HepG2 (cell line): ENCODE data around the gene YTHDF1. TPM values are rescaled to one million over a fixed set of nuclear protein-coding genes. Genes with fewer than 3 reads are reported as not detected.

Experiments
- ATAC-seq: fragments of 200-7000 bp; cut with Tn5 transposase; 3 replicates; pipeline ENCODE4 v1.9.1; 2020; ENCODE audit warnings: mild to moderate bottlenecking, moderate library complexity
- BruUV-seq: library from RNA; stranded (reverse); fragments of 400-500 nt; replicated peaks from 2 replicates; lab custom pipeline; 2021; lab: Mats Ljungman, UMichigan
- CTCF ChIA-PET: fragments of 300-600 bp; formaldehyde crosslinking; extraction: SDS; loops from one replicate; lab custom pipeline; 2021; ENCODE audit warnings: low total read pairs, inconsistent platforms, low intra/inter-chr PET ratio; lab: Yijun Ruan, JAX
- POLR2A ChIA-PET: fragments of 350-600 bp; sonication (Branson Sonifier 250); formaldehyde crosslinking; loops from one replicate; lab custom pipeline; 2020; ENCODE audit warnings: antibody characterized with exemption, inconsistent platforms; lab: Yijun Ruan, JAX
- DNase-seq: peaks from one replicate; pipeline ENCODE4 v3.0.0-alpha.2; 2015; ENCODE audit warnings: low spot score
- FAIRE-seq: peaks from 3 replicates; lab custom pipeline; 2011; peaks lifted over from hg19 to GRCh38; lab: Jason Lieb, UNC
- H2AFZ ChIP-seq: one replicate; pipeline ENCODE4 v1.6.1; 2011; ENCODE audit warnings: low read length, inconsistent platforms
- H3K27ac ChIP-seq: fragments of 300-600 bp; 3 replicates; pipeline ENCODE4 v1.8.0; 2011; ENCODE audit warnings: mixed run types, mild to moderate bottlenecking, mixed read lengths, low read length, inconsistent platforms; ENCODE audit not compliant: insufficient read depth; ENCODE audit errors: extremely low read length
- H3K27me3 ChIP-seq, 2 experiments: fragments of 200-600 bp in 1 of 2; 2 replicates in 1 of 2; 3 replicates in 1 of 2; pipeline versions ENCODE4 v1.6.0 to v1.8.0; 2011; ENCODE audit warnings: low read length in 2 of 2, mild to moderate bottlenecking in 2 of 2, moderate library complexity in 2 of 2, inconsistent platforms in 1 of 2; ENCODE audit not compliant: insufficient read depth in 2 of 2, control insufficient read depth in 1 of 2
- H3K36me3 ChIP-seq, 2 experiments: fragments of 200-600 bp in 1 of 2; replicated peaks in 1 of 2; 2 replicates in 1 of 2; 3 replicates in 1 of 2; pipeline versions ENCODE4 v1.5.1 to v1.8.0; 2011; ENCODE audit warnings: low read length in 2 of 2, inconsistent platforms in 1 of 2; ENCODE audit not compliant: insufficient read depth in 2 of 2, control insufficient read depth in 1 of 2
- H3K4me1 ChIP-seq: 2 replicates; pipeline ENCODE4 v1.5.1; 2012; ENCODE audit warnings: low read length, inconsistent platforms; ENCODE audit not compliant: insufficient read depth
- H3K4me2 ChIP-seq: 2 replicates; pipeline ENCODE4 v1.6.0; 2011; ENCODE audit warnings: low read depth, low read length, inconsistent platforms
- H3K4me3 ChIP-seq, 3 experiments: fragments of 200-600 bp in 1 of 3; sonication (generic), shearing (Covaris generic) in 1 of 3; replicated peaks in 1 of 3; 2 replicates each; pipeline ENCODE4 v1.5.1; 2011 to 2016; ENCODE audit warnings: low read length in 3 of 3, inconsistent platforms in 2 of 3, low read depth in 2 of 3, mild to moderate bottlenecking in 2 of 3, control low read depth in 1 of 3, mixed read lengths in 1 of 3; ENCODE audit not compliant: insufficient read depth in 1 of 3
- H3K79me2 ChIP-seq: one replicate; pipeline ENCODE4 v1.6.1; 2011; ENCODE audit warnings: low read length, inconsistent platforms; ENCODE audit not compliant: insufficient read depth
- H3K9ac ChIP-seq: 2 replicates; pipeline ENCODE4 v1.6.0; 2011; ENCODE audit warnings: mild to moderate bottlenecking, low read depth, low read length, inconsistent platforms; ENCODE audit not compliant: insufficient read depth
- H3K9me3 ChIP-seq: 2 replicates; pipeline ENCODE4 v1.5.1; 2012; ENCODE audit warnings: mild to moderate bottlenecking, low read length
- H4K20me1 ChIP-seq: 2 replicates; pipeline ENCODE4 v1.6.0; 2011; ENCODE audit warnings: inconsistent platforms, mild to moderate bottlenecking, low read length, moderate library complexity; ENCODE audit not compliant: insufficient read depth
- CBX2 ChIP-seq, 2 experiments: fragments of 200-600 bp in 1 of 2; sonication (generic); formaldehyde crosslinking in 1 of 2; IDR thresholded peaks; 2 replicates each; pipeline versions ENCODE4 v1.7.0 to v1.8.1; 2018 to 2022; ENCODE audit warnings: low read depth in 2 of 2, low read length in 1 of 2, mild to moderate bottlenecking in 1 of 2, missing genetic modification reagents in 1 of 2
- HOXA5 ChIP-seq: sonication (generic); formaldehyde crosslinking; IDR thresholded peaks from 2 replicates; pipeline ENCODE4 v1.4.0; 2020; ENCODE audit warnings: missing genetic modification reagents
- IKZF4 ChIP-seq: sonication (generic); formaldehyde crosslinking; IDR thresholded peaks from 2 replicates; pipeline ENCODE4 v1.5.1; 2020; ENCODE audit warnings: borderline replicate concordance, mild to moderate bottlenecking, low read depth, missing genetic modification reagents; ENCODE audit errors: not compliant biosample characterization
- KDM3A ChIP-seq: IDR thresholded peaks from 2 replicates; pipeline ENCODE4 v1.6.1; 2018; ENCODE audit warnings: low read depth, missing compliant biosample characterization
- NPAS2 ChIP-seq: sonication (generic); formaldehyde crosslinking; IDR thresholded peaks from 2 replicates; pipeline ENCODE4 v1.8.0; 2022; ENCODE audit warnings: mild to moderate bottlenecking, missing genetic modification reagents, borderline replicate concordance
- PHF21A ChIP-seq: sonication (generic); formaldehyde crosslinking; IDR thresholded peaks from 2 replicates; pipeline ENCODE4 v1.5.0; 2020; ENCODE audit warnings: mild to moderate bottlenecking, missing genetic modification reagents
- SETDB1 ChIP-seq: sonication (generic); formaldehyde crosslinking; IDR thresholded peaks from 2 replicates; pipeline ENCODE4 v1.5.1; 2020; ENCODE audit warnings: missing genetic modification reagents, mild to moderate bottlenecking, borderline replicate concordance
- SNRNP70 ChIP-seq: fragments of 200-400 bp; formaldehyde crosslinking; IDR thresholded peaks from 2 replicates; pipeline ENCODE4 v1.6.1; 2017; ENCODE audit warnings: mild to moderate bottlenecking, low read depth, low read length, moderate library complexity
- TOE1 ChIP-seq: sonication (generic); formaldehyde crosslinking; IDR thresholded peaks from 2 replicates; pipeline ENCODE4 v1.4.0; 2020; ENCODE audit warnings: mild to moderate bottlenecking, missing genetic modification reagents
- ZBTB4 ChIP-seq: sonication (generic); formaldehyde crosslinking; IDR thresholded peaks from 2 replicates; pipeline ENCODE4 v1.4.0; 2020; ENCODE audit warnings: missing genetic modification reagents, mild to moderate bottlenecking, borderline replicate concordance
- ZNF335 ChIP-seq: sonication (generic); formaldehyde crosslinking; IDR thresholded peaks from 2 replicates; pipeline ENCODE4 v1.4.0; 2020; ENCODE audit warnings: missing genetic modification reagents
- ZNF496 ChIP-seq: sonication (generic); formaldehyde crosslinking; IDR thresholded peaks from 2 replicates; pipeline ENCODE4 v1.8.1; 2023; ENCODE audit warnings: mild to moderate bottlenecking, moderate library complexity, missing genetic modification reagents; ENCODE audit not compliant: insufficient replicate concordance
- ZNF576 ChIP-seq: sonication (generic); formaldehyde crosslinking; IDR thresholded peaks from 2 replicates; pipeline ENCODE4 v1.4.0; 2020; ENCODE audit warnings: mild to moderate bottlenecking, missing genetic modification reagents
- WGBS: methylation state at CpG from one replicate; pipeline ENCODE4 v1.1.6; 2017; ENCODE audit warnings: low lambda C conversion rate; 5-methylcytosine and 5-hydroxymethylcytosine counted together
- in situ Hi-C: cut with HindIII; loops from 2 replicates; pipeline ENCODE4 v1.10.0; 2017; ENCODE audit warnings: low pct_unique_long_range_greater_than_20kb; ENCODE audit not compliant: extremely low pct_ligation_motif_present
- intact Hi-C: fragments of 100-400 bp; cut with micrococcal nuclease; formaldehyde crosslinking; loops from one replicate; pipeline ENCODE4 v1.10.0; 2022; ENCODE audit not compliant: unreplicated experiment
- polyA plus RNA-seq, 8 experiments: library from polyadenylated mRNA; depleted of rRNA in 3 of 8; stranded (reverse) in 7 of 8; unstranded in 1 of 8; fragments of >200 nt; fragmentation: Illumina TruSeq in 4 of 8; extraction: Trizol in 4 of 8; gene quantifications; 2 replicates each; pipeline versions ENCODE4 v1.2.1 to v1.2.3, GENCODE V29; 2011 to 2016; ENCODE audit warnings: low read depth in 4 of 8, missing spikeins in 1 of 8, mixed read lengths in 1 of 8; ENCODE audit not compliant: insufficient read depth in 1 of 8
- total RNA-seq, 5 experiments: library from RNA; depleted of rRNA; stranded (reverse); fragments of >200 nt; fragmentation: Illumina TruSeq; extraction: Trizol; gene quantifications; 2 replicates each; pipeline ENCODE4 v1.2.3, GENCODE V29; 2016; ENCODE audit warnings: low read depth in 1 of 5
- TF ChIP-seq, protein P1 (sequence below): sonication (generic); formaldehyde crosslinking; conservative IDR thresholded peaks from 2 replicates; pipeline ENCODE4 v1.4.0; 2020; ENCODE audit warnings: missing genetic modification reagents

Gene YTHDF1
- total and polyA plus RNA-seq, 2 of the 13 experiments (the other 11 are each of a cell fraction or from before 2014, with no cell fraction given), result 34.5 to 37.7 TPM

- BruUV-seq, result no TSS peak
- Histone ChIP-seq H3K9me3 (no peaks in the 10 kb centered on the region), H2AFZ (no peak overlapping the region), H4K20me1 (no peaks in the 10 kb centered on the region; the same call in 1 of the 2 replicates), H3K36me3 (no peaks in the 10 kb centered on the region), H3K27me3 (no peaks in the 10 kb centered on the region), H3K4me1 (no peaks in the 10 kb centered on the region), H3K4me2 (no peak overlapping the region), H3K27ac (no peak overlapping the region), H3K79me2 (no peaks in the 10 kb centered on the region), H3K9ac (no peak overlapping the region), H3K4me3 (no peak overlapping the region)
- no peak for ATAC-seq
- in situ Hi-C loops, result no loop called here
- no peak for DNase-seq
- no peak for FAIRE-seq
- intact Hi-C loops, result no loop called here
- POLR2A ChIA-PET, result no interaction called here
- TF ChIP-seq ZNF496 (CRISPR knock-in tag) (no peak), ZNF576 (CRISPR knock-in tag) (no peak), TOE1 (CRISPR knock-in tag) (no peak), CBX2 (IDR thresholded peaks at IDR 0.05; ENCODE audit: low read depth, low read length) (no peak), CBX2 (CRISPR knock-in tag; IDR thresholded peaks at IDR 0.05; ENCODE audit: low read depth) (no peak)
- CTCF ChIA-PET, result interaction anchor here (0.6 kb wide), 1 partner anchor 68 kb away, joined by 3 read pairs; no protein-coding TSS in a partner anchor
- 25% methylated on average over 14 of the region's 15 CpGs for whole genome bisulfite sequencing
Measured at GRCh38 chr20:63188641-63189321, 27.1 kb downstream of the YTHDF1 start.

- CTCF ChIA-PET, result no interaction called here
- ATAC-seq (no peak), DNase-seq (no peak), FAIRE-seq (no peak)
- Histone ChIP-seq H2AFZ (no peak overlapping the region), H3K4me1 (no peaks in the 10 kb centered on the region), H3K9me3 (no peaks in the 10 kb centered on the region), H3K9ac (no peak overlapping the region), H3K4me2 (no peak overlapping the region), H3K27me3 (peaks cover 0 to 2% of the 10 kb centered on the region in 2 experiments; a peak in 1 of 5 replicates), H3K27ac (no peak overlapping the region), H3K4me3 (no peak overlapping the region), H4K20me1 (peaks cover 1% of the 10 kb centered on the region; the same call in 1 of the 2 replicates), H3K79me2 (no peaks in the 10 kb centered on the region), H3K36me3 (no peaks in the 10 kb centered on the region)
- POLR2A ChIA-PET, result no interaction called here
- intact Hi-C loops (no loop called here), in situ Hi-C loops (no loop called here)
- WGBS, result 52% methylated on average over 11 of the region's 13 CpGs
- BruUV-seq, result no TSS peak
- TF ChIP-seq SETDB1 (CRISPR knock-in tag) (no peak), ZBTB4 (CRISPR knock-in tag) (no peak), HOXA5 (CRISPR knock-in tag) (no peak), SNRNP70 (no peak), KDM3A (CRISPR knock-in tag) (no peak), IKZF4 (CRISPR knock-in tag) (no peak), NPAS2 (no peak), ZNF335 (CRISPR knock-in tag) (no peak), PHF21A (CRISPR knock-in tag) (no peak)
- TF ChIP-seq, protein P1, sequence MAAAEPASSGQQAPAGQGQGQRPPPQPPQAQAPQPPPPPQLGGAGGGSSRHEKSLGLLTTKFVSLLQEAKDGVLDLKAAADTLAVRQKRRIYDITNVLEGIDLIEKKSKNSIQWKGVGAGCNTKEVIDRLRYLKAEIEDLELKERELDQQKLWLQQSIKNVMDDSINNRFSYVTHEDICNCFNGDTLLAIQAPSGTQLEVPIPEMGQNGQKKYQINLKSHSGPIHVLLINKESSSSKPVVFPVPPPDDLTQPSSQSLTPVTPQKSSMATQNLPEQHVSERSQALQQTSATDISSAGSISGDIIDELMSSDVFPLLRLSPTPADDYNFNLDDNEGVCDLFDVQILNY (CRISPR knock-in tag), result no peak
Measured at GRCh38 chr20:63188159-63188442, 27.8 kb downstream of the YTHDF1 start.
